ENCODE data around the gene GTF2H4. TPM values are rescaled to one million over a fixed set of nuclear protein-coding genes. Genes with fewer than 3 reads are reported as not detected.
A peak's percentile ranks its signal among the peaks of the same experiment; 100 is the strongest.

Gene GTF2H4
- total RNA-seq, 4 donors from 2014 or later = 9.4 to 16.4 (median 11.8) TPM

DNA sequence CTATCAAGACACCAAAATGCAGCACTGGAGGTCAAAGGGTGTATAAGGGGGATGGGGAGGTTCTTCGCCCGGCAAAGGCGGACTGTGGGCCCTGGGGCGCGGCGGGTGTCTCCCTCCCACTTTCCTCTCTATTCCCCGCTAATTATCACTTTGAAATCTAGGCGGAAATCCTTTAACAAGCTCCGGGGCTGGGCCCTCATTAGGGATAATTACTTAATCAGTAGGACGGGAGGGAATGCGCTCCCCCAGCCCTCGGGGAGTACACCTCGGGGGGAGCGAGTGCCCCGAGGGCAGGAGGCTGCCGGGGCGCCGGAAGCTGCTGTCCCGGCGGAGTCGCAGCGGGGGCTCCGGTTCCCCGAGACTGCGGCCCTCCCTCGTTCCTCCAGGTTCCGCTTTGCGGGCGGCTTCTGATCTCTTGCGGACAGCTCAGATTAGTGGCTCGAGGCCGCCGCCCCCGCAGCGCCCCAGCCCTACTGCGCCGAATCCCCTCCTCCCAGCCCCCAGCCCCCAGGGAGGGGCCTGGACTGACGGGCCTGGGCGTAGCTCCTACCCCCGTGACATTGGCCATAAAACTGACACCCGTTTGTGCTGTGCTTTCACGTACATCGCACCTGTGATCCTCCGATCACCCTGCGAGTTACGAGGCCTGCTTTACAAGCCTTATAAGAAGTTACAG lies 47.5 kb downstream of the GTF2H4 start:
- H3K9me3 ChIP-seq = no peaks in the 10 kb centered on the region
- 13 to 32% methylated on average over 9 to 19 of the region's 46 CpGs for WGBS, 2 donors (ENCODE audit: low coverage in 1 of 2)
- peak; percentile 63 for ATAC-seq
- TF ChIP-seq EP300 (IDR thresholded peaks at IDR 0.05) (no peak), POLR2A (IDR thresholded peaks at IDR 0.05) (no peak), POLR2AphosphoS5 (IDR thresholded peaks at IDR 0.05) (no peak)
- TF ChIP-seq, protein P1, sequence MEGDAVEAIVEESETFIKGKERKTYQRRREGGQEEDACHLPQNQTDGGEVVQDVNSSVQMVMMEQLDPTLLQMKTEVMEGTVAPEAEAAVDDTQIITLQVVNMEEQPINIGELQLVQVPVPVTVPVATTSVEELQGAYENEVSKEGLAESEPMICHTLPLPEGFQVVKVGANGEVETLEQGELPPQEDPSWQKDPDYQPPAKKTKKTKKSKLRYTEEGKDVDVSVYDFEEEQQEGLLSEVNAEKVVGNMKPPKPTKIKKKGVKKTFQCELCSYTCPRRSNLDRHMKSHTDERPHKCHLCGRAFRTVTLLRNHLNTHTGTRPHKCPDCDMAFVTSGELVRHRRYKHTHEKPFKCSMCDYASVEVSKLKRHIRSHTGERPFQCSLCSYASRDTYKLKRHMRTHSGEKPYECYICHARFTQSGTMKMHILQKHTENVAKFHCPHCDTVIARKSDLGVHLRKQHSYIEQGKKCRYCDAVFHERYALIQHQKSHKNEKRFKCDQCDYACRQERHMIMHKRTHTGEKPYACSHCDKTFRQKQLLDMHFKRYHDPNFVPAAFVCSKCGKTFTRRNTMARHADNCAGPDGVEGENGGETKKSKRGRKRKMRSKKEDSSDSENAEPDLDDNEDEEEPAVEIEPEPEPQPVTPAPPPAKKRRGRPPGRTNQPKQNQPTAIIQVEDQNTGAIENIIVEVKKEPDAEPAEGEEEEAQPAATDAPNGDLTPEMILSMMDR (IDR thresholded peaks at IDR 0.05) = no peak
- H3K4me1 ChIP-seq = peaks cover 0 to 15% (median 0%) of the 10 kb centered on the region in 3 donors
- H3K27me3 ChIP-seq = peaks cover 53% of the 10 kb centered on the region
- no peaks in the 10 kb centered on the region for H3K36me3 ChIP-seq
- peak overlapping the region in 2 of 4 donors; percentile 27 to 63 for H3K27ac ChIP-seq
- H3K4me3 ChIP-seq = peak overlapping the region; percentile 10 to 54

DNA sequence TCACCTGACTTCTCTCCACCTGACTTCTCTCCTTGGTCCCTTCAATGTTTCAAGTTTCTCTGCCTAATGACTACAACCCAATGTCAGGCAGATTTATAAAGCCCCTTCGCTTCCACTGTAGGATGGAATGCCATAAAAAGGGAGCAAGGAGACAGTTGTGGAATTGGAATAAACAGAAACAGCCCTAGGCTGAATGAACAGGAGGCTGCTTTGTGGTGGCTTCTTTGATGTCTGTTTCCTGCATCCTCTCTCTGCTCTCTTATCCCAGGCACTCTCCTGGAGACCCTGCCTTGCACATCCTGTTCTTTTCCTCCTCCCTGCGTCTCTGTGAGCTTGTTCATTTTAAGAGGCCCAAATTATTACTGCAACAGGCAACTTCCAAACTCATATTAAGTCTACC lies 49.7 kb downstream of the GTF2H4 start:
- TF ChIP-seq POLR2AphosphoS5 (IDR thresholded peaks at IDR 0.05) (no peak), EP300 (IDR thresholded peaks at IDR 0.05) (no peak), POLR2A (IDR thresholded peaks at IDR 0.05) (no peak)
- TF ChIP-seq, protein P1 (IDR thresholded peaks at IDR 0.05) = no peak
- Histone ChIP-seq H3K36me3 (no peaks in the 10 kb centered on the region), H3K4me3 (no peak overlapping the region), H3K4me1 (peaks cover 0 to 15% (median 0%) of the 10 kb centered on the region in 3 donors), H3K27me3 (peaks cover 47% of the 10 kb centered on the region), H3K27ac (no peak overlapping the region), H3K9me3 (no peaks in the 10 kb centered on the region)
- WGBS, 2 donors (ENCODE audit: low coverage in 1 of 2) = 77% methylated on average over 1 to 2 of the region's 2 CpGs
- no peak for ATAC-seq

DNA sequence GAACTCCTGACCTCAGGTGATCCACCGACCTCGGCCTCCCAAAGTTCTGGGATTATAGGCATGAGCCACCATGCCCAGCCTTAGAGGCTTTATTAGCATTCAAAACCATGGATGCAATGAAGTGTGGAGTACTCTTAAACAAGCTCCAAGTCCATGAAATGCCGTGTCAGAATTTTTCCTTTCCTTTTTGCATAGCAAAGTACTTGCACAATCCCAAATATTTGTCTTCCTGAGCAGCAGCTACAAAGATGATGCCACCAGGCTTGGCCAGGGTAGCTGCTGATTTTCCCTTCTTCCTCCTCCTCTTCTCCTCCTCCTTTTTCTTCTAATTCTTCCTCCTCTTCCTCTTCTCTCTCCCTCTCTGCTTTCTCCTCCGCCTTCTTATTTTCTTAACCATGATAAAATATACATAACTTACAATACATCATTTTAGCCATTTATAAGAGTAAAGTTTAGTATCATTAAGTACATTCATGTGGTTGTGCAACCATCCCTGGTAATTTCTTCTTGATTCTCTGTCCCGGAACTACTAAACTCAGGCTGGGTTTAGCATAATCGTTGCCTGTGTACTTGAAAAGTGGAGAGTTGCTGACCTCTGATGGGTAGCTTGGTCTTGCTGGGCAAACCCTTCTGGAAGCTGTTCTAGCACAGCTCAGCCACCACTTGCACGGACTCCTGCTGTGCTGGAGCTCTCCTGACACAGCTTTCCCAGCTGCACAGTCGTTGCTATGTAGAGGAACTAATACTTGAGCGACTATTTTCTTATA lies 53.1 kb downstream of the GTF2H4 start:
- Histone ChIP-seq H3K9me3 (no peaks in the 10 kb centered on the region), H3K27ac (no peak overlapping the region), H3K36me3 (no peaks in the 10 kb centered on the region), H3K4me1 (peaks cover 0 to 2% (median 0%) of the 10 kb centered on the region in 3 donors), H3K4me3 (no peak overlapping the region), H3K27me3 (peaks cover 34% of the 10 kb centered on the region)
- TF ChIP-seq, protein P1 (IDR thresholded peaks at IDR 0.05) = no peak
- TF ChIP-seq POLR2A (IDR thresholded peaks at IDR 0.05) = no peak
- TF ChIP-seq EP300 (IDR thresholded peaks at IDR 0.05) = no peak
- no peak for TF ChIP-seq POLR2AphosphoS5 (IDR thresholded peaks at IDR 0.05)
- WGBS, 2 donors (ENCODE audit: low coverage in 1 of 2) = 75 to 77% methylated on average over 6 to 7 of the region's 9 CpGs
- ATAC-seq = no peak

DNA sequence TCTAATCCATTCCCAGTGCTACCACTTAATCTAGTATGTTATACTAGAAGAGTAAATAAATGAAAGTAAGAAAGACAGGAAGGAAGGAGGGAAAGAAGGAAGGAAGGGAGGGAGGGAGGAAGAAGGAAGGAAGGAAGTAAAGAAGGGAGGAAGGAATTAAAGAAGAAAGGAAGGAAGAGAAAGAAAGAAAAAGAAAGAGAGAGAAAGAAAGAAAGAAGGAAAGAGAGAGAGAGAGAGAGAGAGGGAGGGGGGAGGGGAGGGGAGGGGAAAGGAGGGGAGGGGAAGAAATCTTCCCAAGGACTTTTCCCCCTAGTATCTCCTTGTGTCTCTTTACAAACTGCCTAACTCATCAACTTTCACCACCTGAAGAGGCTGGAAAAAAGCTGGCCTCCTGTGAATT lies 54.7 kb downstream of the GTF2H4 start:
- no peak overlapping the region for H3K4me3 ChIP-seq
- H3K36me3 ChIP-seq = no peaks in the 10 kb centered on the region
- TF ChIP-seq POLR2A (IDR thresholded peaks at IDR 0.05) (no peak), POLR2AphosphoS5 (IDR thresholded peaks at IDR 0.05) (no peak)
- ATAC-seq = no peak
- H3K9me3 ChIP-seq = no peaks in the 10 kb centered on the region
- H3K27me3 ChIP-seq = peaks cover 34% of the 10 kb centered on the region
- H3K27ac ChIP-seq = no peak overlapping the region
- no peaks in the 10 kb centered on the region for H3K4me1 ChIP-seq

DNA sequence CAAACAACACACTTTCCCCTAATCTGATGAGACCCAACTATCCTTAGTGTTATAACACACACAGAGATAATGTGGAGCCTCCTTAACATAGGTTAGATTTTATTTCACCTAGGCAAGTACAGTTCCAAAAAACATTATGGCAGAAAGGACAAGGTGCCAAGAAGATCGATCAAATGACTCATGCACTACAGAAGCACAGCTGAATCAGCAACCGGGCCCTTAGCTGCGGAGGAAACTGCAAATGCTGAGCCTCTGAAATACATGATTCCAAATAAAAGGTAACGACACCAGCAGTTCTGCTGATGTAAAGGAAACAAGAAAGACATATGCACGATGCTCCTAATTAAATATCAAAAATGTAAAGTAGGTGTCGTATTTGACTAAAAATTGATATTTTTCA lies 55.6 kb downstream of the GTF2H4 start:
- no peak for TF ChIP-seq POLR2A (IDR thresholded peaks at IDR 0.05)
- TF ChIP-seq POLR2AphosphoS5 (IDR thresholded peaks at IDR 0.05) = peak; percentile 20
- no peak for ATAC-seq
- Histone ChIP-seq H3K36me3 (no peaks in the 10 kb centered on the region), H3K27ac (no peak overlapping the region), H3K27me3 (peaks cover 26% of the 10 kb centered on the region), H3K9me3 (no peaks in the 10 kb centered on the region), H3K4me3 (no peak overlapping the region), H3K4me1 (no peaks in the 10 kb centered on the region)
- 69 to 76% methylated on average over 5 to 6 of the region's 6 CpGs for WGBS, 2 donors (ENCODE audit: low coverage in 1 of 2)

Small RNA genes lying within 50 kb of the gene (small RNA-seq; reads per million reads assigned to genes)
- gene RF00019 = 0 reads per million in 4 donors

Other genes starting within 250 kb of the GTF2H4 start
- 10 to 100 TPM; 25.8 to 36.2 (median 31.4) TPM for gene DHX16, start 235.2 kb upstream of the GTF2H4 start, total RNA-seq
- gene PPP1R18, start 221.6 kb upstream of the GTF2H4 start, total RNA-seq = 10 to 100 TPM; 45.3 to 65.8 (median 56.6) TPM
- gene NRM, start 217.2 kb upstream of the GTF2H4 start, total RNA-seq = 1 to 10 TPM; 3.0 to 8.2 (median 6.0) TPM
- 10 to 100 TPM in 3 of 4 donors, 1 to 10 TPM in 1; 9.8 to 16.7 (median 13.1) TPM for gene MDC1, start 190.9 kb upstream of the GTF2H4 start, total RNA-seq
- gene TUBB, start 187.9 kb upstream of the GTF2H4 start, total RNA-seq = 100 to 1,000 TPM; 184 to 351 (median 236) TPM
- gene FLOT1, start 165.5 kb upstream of the GTF2H4 start, total RNA-seq = 100 to 1,000 TPM; 104 to 191 (median 152) TPM
- 10 to 100 TPM in 3 of 4 donors, 1 to 10 TPM in 1; 5.6 to 31.9 (median 11.3) TPM for gene IER3, start 163.7 kb upstream of the GTF2H4 start, total RNA-seq
- gene DDR1, start 23.7 kb upstream of the GTF2H4 start, total RNA-seq = 10 to 100 TPM; 25.4 to 40.4 (median 30.9) TPM
- 10 to 100 TPM in 3 of 4 donors, 1 to 10 TPM in 1; 9.7 to 16.5 (median 12.8) TPM for gene VARS2, start 6.0 kb downstream of the GTF2H4 start, total RNA-seq
- not detected for gene SFTA2, start 24.0 kb downstream of the GTF2H4 start, total RNA-seq
- gene MUCL3, start 32.8 kb downstream of the GTF2H4 start, total RNA-seq = under 1 TPM in 1 of 4 donors, not detected in 3; 0.04 TPM
- gene MUC21, start 75.5 kb downstream of the GTF2H4 start, total RNA-seq = 1 to 10 TPM in 3 of 4 donors, under 1 TPM in 1; 0.13 to 9.9 (median 1.2) TPM
- gene MUC22, start 102.3 kb downstream of the GTF2H4 start, total RNA-seq = under 1 TPM in 2 of 4 donors, not detected in 2; 0.16 to 0.62 TPM
- gene C6orf15, start 204.4 kb downstream of the GTF2H4 start, total RNA-seq = not detected
- 1 to 10 TPM in 2 of 4 donors, under 1 TPM in 2; 0.12 to 7.8 (median 1.7) TPM for gene PSORS1C1, start 206.6 kb downstream of the GTF2H4 start, total RNA-seq
- not detected for gene CDSN, start 212.2 kb downstream of the GTF2H4 start, total RNA-seq
- gene PSORS1C2, start 230.9 kb downstream of the GTF2H4 start, total RNA-seq = not detected
- gene CCHCR1, start 249.6 kb downstream of the GTF2H4 start, total RNA-seq = 10 to 100 TPM in 2 of 4 donors, 1 to 10 TPM in 2; 8.2 to 15.6 (median 11.5) TPM

Measured in gastroesophageal sphincter (tissue), 4 donors.